ENCODE results near the gene MLLT10.

MLLT10 gene

GRCh38 chr10:21533467-21534279, at the start of gene MLLT10:
MLLT10 (plus strand) TSS chr10:21534232; CDS start chr10:21534645, 413 bp downstream.
- DNase-seq: peak; percentile 92

DNA sequence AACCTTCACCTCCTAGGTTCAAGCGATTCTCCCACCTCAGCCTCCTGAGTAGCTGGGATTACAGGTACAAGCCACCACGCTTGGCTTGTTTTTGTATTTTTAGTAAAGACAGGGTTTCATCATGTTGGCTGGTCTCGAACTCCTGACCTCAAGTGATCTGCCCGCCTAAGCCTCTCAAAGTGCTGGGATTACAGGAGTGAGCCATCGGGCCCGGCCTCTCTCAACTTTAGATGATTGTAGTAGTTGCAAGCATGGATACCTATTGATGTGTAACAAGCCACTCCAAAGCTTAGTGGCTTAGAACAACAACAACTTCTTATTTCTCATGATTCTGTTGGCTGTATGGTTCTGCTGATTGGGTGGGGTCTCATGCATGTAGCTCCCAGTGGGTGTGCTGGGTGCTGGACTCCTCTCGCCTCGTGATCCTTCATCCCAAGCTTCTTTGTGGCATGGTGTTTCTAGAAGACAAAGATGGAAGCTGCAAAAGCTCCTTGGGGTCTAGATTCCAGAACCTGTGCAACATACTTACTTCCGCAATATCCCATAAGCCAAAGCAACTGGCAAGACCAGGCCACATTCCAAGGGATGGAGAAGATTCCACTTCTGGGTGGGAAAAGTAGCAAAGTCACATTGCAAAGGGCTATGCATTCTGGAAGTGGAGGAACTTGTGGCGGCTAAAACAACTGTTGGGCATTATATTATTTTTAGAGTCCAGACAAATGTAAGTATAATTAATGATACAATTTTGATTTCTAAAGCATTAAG, 46.4 kb upstream of the MLLT10 start:
- DNase-seq: no peak

DNA sequence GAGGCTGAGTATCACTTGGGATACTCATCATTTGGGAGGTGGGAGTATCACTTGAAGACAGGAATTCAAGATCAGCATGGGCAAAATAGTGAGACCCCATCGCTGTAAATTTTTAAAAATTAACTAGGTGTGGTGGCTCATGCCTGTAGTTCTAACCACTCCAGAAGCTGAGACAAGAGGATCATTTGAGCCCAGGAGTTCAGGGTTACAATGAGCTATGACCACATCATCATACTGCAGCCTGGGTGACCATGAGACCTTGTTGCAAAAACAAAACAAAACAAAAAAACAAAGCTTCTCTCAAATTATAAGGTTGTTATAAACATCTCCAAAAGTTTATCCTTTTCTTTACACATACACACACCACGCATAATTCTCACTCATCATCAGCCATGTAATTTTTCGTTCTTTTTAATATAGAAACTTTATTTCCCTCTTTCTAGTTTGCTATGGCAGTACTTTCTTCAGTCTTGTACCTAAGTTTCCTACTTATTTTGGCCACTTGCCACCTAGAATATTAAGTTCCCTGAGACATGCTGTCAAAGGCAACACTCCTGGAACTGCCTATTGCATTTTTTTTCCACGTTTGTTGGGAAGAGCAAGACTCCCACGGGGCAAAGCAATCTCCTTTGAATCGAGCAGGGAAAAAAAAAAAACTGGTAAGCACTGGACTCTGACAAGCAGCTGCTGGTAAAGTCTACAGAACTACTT, 45.6 kb upstream of the MLLT10 start:
- no peak for DNase-seq

- no peak for DNase-seq
Measured at GRCh38 chr10:21488957-21489446, 45.0 kb upstream of the MLLT10 start.

DNA sequence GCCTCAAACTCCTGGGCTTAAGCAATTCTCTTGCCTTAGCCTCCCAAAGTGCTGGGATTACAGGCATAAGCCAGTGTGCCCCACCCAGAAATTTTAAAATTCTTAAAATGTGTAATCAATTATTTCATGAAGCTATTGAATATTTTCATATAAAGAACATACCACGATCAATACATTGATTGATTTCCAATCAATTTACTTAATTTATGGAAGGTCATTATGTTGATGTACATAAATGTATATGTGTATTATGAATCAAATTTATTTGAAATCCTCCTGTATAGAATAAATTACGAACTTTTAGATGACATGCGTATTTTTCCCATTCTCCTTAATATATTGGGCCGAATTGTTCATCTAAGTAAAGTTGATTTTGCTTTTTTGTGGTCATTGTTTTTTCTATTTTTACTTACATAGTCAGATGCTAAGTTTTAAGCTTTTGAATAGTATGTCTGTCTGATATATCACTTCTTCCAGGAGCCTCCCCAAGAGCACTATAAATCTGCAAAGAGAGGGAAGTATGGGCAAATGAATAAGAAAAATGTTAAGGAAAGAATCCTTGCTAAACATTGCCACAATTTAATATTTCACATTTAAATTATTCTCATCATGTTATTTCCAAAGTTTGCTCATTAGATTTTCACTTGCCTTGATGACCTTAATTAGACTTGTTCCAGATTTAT, 43.9 kb upstream of the MLLT10 start:
- DNase-seq: no peak

- DNase-seq: no peak
Measured at GRCh38 chr10:21490711-21491105, 43.3 kb upstream of the MLLT10 start.

GRCh38 chr10:21492421-21492820, 41.6 kb upstream of the MLLT10 start:
- no peak for DNase-seq

DNA sequence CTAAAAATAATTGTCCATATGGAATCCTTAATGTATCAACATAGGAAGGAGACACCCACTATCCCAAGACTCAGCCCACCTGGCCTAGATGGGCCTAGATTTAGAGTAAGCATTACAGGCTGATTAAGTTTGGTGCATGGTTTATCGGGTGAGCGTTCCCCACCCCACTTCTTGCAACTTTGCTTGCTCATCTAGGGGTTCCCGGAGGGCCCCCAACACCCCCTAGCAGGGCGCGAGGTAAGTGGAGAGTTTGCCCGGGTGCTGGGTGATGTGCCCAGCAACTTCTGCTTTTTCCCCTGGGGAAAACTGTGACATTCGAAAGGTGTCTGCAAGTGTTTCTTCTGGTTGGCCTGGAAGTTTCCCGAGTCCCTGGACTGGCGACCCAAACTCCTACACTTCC, 40.2 kb upstream of the MLLT10 start:
- DNase-seq: no peak

GRCh38 chr10:21494191-21495001, 39.6 kb upstream of the MLLT10 start:
- peak; percentile 81 for DNase-seq

- no peak for DNase-seq
Measured at GRCh38 chr10:21495002-21495751, 38.9 kb upstream of the MLLT10 start.

- DNase-seq: peak; percentile 99
Measured at GRCh38 chr10:21495752-21496342, 38.2 kb upstream of the MLLT10 start.

GRCh38 chr10:21496343-21497176, 37.5 kb upstream of the MLLT10 start:
- peak; percentile 89 for DNase-seq

DNA sequence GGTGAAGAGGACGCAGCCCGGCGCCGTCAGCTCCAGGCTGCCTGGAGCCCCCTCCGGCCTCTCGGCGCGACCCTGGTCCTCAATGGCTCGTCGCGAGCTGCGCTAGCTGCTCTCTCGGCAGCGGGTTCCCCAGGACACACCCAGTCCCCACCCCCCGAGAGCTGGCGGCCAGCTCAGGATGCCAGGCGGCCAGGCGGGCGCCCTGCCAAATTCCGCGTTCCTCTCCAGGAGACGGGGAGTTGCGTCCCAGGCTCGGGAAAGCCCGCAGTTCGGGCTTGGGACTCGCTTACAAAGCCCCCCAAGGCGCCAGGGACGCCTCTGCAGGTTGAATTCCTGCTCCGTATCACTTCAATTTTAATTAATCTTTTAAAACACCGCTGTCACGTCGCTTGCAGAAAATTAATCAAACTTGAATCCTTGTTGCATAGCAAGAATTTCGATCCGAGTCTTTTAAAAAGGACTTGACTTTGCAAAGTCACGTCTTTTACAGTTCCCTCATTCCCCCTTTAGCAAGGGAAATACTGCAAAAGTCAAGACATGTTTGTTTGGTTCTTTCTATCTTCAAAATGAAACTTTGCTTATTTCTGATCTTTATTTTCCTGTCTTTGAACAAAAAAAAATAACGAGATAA, 36.7 kb upstream of the MLLT10 start:
- peak; percentile 88 for DNase-seq

DNA sequence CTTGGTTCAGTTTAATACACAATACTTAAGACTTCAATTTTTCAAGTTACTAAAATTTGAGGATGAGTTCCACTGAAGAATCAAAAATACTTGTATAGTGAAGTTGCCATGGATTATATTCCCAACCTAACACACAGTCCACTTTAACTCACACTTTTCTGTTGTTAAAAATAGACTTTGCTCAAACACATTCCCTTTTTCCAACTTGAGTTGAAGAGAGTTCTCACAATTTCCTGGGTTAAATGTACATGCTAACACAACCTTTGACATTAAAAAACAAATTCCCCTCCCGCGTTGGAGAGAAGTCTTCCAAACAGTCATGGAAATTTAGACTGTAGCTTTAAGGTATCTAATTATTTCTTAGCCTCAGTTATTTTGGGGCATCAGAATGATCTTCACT, 35.7 kb upstream of the MLLT10 start:
- DNase-seq: no peak

DNA sequence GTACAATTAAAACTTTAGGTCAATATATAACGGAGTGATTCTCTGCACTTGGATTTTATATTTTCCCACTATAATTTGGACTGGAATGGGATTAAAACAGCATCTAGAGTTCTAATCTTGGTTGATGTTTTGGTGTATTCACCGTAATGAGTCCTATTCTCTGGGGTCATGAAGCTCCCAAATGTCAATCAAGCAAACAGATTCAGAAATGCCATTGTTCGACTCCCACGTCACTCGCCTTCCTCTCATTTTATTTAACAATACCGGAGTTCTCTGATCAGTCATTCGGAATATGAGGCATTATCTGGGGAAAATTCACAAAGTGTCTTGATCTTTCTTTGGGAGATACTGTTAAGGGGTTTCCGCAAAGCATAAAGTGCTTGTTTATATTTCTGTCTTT, 35.0 kb upstream of the MLLT10 start:
- peak; percentile 75 for DNase-seq

DNA sequence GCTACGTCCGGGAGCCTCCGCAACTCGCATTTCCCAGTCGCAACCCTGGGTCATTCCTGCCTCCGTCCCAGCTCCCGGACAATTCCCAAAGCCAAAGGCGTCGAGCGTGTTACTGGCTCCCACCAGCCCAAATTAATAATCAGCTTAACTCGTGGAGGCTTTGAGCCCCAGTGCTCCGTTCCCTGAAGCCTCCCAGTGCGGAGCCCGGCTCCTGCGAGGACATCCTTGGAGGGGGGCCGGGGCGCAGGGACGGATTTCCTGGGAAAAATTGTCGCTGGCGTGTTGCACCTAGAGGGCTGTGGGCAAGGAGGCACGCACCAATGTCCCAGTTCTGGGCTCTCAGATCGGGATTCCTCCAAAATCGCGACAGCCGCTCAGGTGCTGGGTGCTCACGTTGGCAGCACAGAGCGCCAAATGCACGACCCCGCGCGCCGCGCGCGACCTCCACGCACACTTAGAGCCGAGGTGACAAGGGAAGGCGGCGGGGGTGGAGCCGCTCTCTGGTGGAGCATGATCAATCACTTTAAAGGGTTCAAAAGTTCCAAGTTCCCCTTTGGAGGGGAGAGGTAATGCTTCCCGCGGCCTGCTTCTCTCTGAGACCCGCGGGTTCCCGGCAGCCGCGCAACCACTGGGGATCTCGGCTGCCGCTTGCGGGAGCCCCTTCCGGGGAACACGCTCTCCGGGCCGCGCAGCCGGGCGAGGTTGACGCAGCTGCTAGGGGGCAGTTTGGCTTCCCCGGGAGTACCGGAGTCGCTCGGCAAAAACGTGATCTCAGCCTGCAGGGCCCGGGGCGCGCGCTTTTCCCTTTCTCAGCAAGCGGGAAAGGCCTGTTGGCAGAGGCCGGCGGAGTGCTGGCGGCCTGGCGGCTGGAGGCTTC, 34.1 kb upstream of the MLLT10 start:
- DNase-seq: peak; percentile 93

DNA sequence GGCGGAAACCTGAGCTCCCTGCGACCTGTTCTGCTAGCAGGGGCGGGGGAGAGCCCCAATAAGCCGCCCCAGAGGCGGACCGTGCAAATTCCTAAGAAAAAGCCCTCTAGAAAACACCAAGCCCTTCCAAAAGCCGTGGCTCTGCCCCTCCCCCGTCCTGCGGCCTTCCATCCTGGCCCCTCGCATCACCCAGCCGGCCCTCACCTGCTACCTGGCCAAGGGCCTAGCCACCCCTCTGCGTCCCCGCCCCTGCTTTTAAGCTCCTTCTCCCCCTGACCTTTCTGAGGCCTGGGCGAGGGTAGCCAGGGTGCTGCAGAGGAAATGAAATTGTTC, 33.5 kb upstream of the MLLT10 start:
- DNase-seq: no peak

- DNase-seq: peak; percentile 63
Measured at GRCh38 chr10:21501091-21501490, 32.9 kb upstream of the MLLT10 start.

Measured in retina (tissue), 1 donor.